H9 (cell line): Measurements from ENCODE around the gene PRR36. TPM values are rescaled to one million over a fixed set of nuclear protein-coding genes. Genes with fewer than 3 reads are reported as not detected.

Experiments used
- DNase-seq: peaks from one replicate; pipeline ENCODE4 v3.0.0-alpha.2; 2017
- H2AFZ ChIP-seq: one replicate; pipeline ENCODE4 v1.6.1; 2013; ENCODE audit warnings: mild to moderate bottlenecking, low read length, control low read depth, moderate library complexity
- H2AK5ac ChIP-seq: 2 replicates; pipeline ENCODE4 v1.6.1; 2013; ENCODE audit warnings: low read length, control low read depth, mixed read lengths; ENCODE audit not compliant: insufficient read length
- H2BK120ac ChIP-seq: one replicate; pipeline ENCODE4 v1.6.1; 2013; ENCODE audit warnings: low read depth, mild to moderate bottlenecking, low read length, control low read depth, inconsistent platforms; ENCODE audit not compliant: poor library complexity, severe bottlenecking
- H2BK12ac ChIP-seq: 2 replicates; pipeline ENCODE4 v1.6.1; 2013; ENCODE audit warnings: low read length, control low read depth, mixed read lengths, low read depth; ENCODE audit not compliant: insufficient read length
- H2BK15ac ChIP-seq: 2 replicates; pipeline ENCODE4 v1.6.1; 2013; ENCODE audit warnings: low read depth, low read length, control low read depth
- H2BK20ac ChIP-seq: one replicate; pipeline ENCODE4 v1.6.1; 2013; ENCODE audit warnings: low read depth, mild to moderate bottlenecking, low read length, control low read depth, inconsistent platforms; ENCODE audit not compliant: poor library complexity, severe bottlenecking
- H2BK5ac ChIP-seq: 2 replicates; pipeline ENCODE4 v1.6.1; 2013; ENCODE audit warnings: low read length, control low read depth, mixed read lengths; ENCODE audit not compliant: insufficient read length
- H3K14ac ChIP-seq: 2 replicates; pipeline ENCODE4 v1.6.1; 2013; ENCODE audit warnings: low read length, control low read depth; ENCODE audit not compliant: insufficient read depth
- H3K18ac ChIP-seq: 2 replicates; pipeline ENCODE4 v1.6.1; 2013; ENCODE audit warnings: low read depth, mild to moderate bottlenecking, mixed read lengths, low read length, control low read depth; ENCODE audit not compliant: insufficient read length
- H3K23ac ChIP-seq: 2 replicates; pipeline ENCODE4 v1.6.1; 2013; ENCODE audit warnings: low read length, control low read depth, mixed read lengths, low read depth; ENCODE audit not compliant: insufficient read length
- H3K23me2 ChIP-seq: 2 replicates; pipeline ENCODE4 v1.6.1; 2013; ENCODE audit warnings: low read depth, mild to moderate bottlenecking, mixed read lengths, low read length, control low read depth; ENCODE audit not compliant: insufficient read length, poor library complexity, severe bottlenecking
- H3K27ac ChIP-seq: 2 replicates; pipeline ENCODE4 v1.5.1; 2013; ENCODE audit warnings: low read length, control low read depth, mixed read lengths, low read depth; ENCODE audit not compliant: insufficient read length
- H3K27me3 ChIP-seq: 2 replicates; pipeline ENCODE4 v1.6.1; 2013; ENCODE audit warnings: low read length, control low read depth, inconsistent platforms; ENCODE audit not compliant: insufficient read depth
- H3K4ac ChIP-seq: 2 replicates; pipeline ENCODE4 v1.6.1; 2013; ENCODE audit warnings: low read depth, mild to moderate bottlenecking, control low read depth, inconsistent platforms, low read length, moderate library complexity
- H3K4me1 ChIP-seq: 2 replicates; pipeline ENCODE4 v1.6.1; 2013; ENCODE audit warnings: low read length, control low read depth, inconsistent platforms; ENCODE audit not compliant: insufficient read depth
- H3K4me2 ChIP-seq: 2 replicates; pipeline ENCODE4 v1.6.1; 2013; ENCODE audit warnings: low read length, control low read depth, mixed read lengths; ENCODE audit not compliant: insufficient read length, insufficient read depth
- H3K56ac ChIP-seq: 2 replicates; pipeline ENCODE4 v1.6.1; 2013; ENCODE audit warnings: low read depth, mild to moderate bottlenecking, mixed read lengths, low read length, control low read depth; ENCODE audit not compliant: insufficient read length
- H3K79me1 ChIP-seq: 2 replicates; pipeline ENCODE4 v1.6.1; 2013; ENCODE audit warnings: low read depth, mild to moderate bottlenecking, moderate library complexity, low read length, control low read depth, inconsistent platforms; ENCODE audit not compliant: insufficient read depth, poor library complexity, severe bottlenecking
- H3K79me2 ChIP-seq: 2 replicates; pipeline ENCODE4 v1.6.1; 2013; ENCODE audit warnings: low read length, control low read depth, inconsistent platforms; ENCODE audit not compliant: insufficient read depth
- H3K9ac ChIP-seq: 2 replicates; pipeline ENCODE4 v1.6.1; 2013; ENCODE audit warnings: low read length, control low read depth, mixed read lengths; ENCODE audit not compliant: insufficient read length; ENCODE audit errors: extremely low read depth
- H3K9me3 ChIP-seq: one replicate; pipeline ENCODE4 v1.6.1; 2013; ENCODE audit warnings: low read depth, low read length, inconsistent platforms; ENCODE audit not compliant: control insufficient read depth
- H3T11ph ChIP-seq: one replicate; pipeline ENCODE4 v1.6.1; 2013; ENCODE audit warnings: mild to moderate bottlenecking, low read length, control low read depth, inconsistent platforms
- H4K20me1 ChIP-seq: one replicate; pipeline ENCODE4 v1.6.1; 2013; ENCODE audit not compliant: control insufficient read depth, insufficient read length, insufficient read depth
- H4K5ac ChIP-seq: 2 replicates; pipeline ENCODE4 v1.6.1; 2013; ENCODE audit warnings: low read depth, mild to moderate bottlenecking, mixed read lengths, low read length, control low read depth; ENCODE audit not compliant: insufficient read length
- H4K8ac ChIP-seq: replicated peaks from 2 replicates; pipeline ENCODE4 v1.6.1; 2013; ENCODE audit warnings: low read length, control low read depth, mixed read lengths, low read depth; ENCODE audit not compliant: insufficient read length
- H4K91ac ChIP-seq: 2 replicates; pipeline ENCODE4 v1.6.1; 2013; ENCODE audit warnings: low read depth, mild to moderate bottlenecking, moderate library complexity, mixed read lengths, low read length, control low read depth; ENCODE audit not compliant: insufficient read length
- H3K27ac Mint-ChIP-seq, 3 experiments: 2 replicates in 2 of 3; 3 replicates in 1 of 3; pipeline ENCODE4 v1.8.0; 2020 to 2021; ENCODE audit warnings: mixed read lengths in 3 of 3, mild to moderate bottlenecking in 1 of 3, moderate library complexity in 1 of 3
- H3K27me3 Mint-ChIP-seq: 2 replicates; pipeline ENCODE4 v1.8.0; 2021; ENCODE audit warnings: low read depth, mild to moderate bottlenecking, moderate library complexity, mixed read lengths
- H3K36me3 Mint-ChIP-seq, 3 experiments: 2 replicates in 2 of 3; 3 replicates in 1 of 3; pipeline ENCODE4 v1.8.0; 2020 to 2021; ENCODE audit warnings: low read depth in 3 of 3, mixed read lengths in 3 of 3; ENCODE audit not compliant: insufficient read depth in 1 of 3
- H3K4me1 Mint-ChIP-seq, 2 experiments: 2 replicates each; pipeline ENCODE4 v1.8.0; 2020; ENCODE audit warnings: mixed read lengths in 2 of 2
- H3K4me3 Mint-ChIP-seq, 2 experiments: 2 replicates in 1 of 2; 3 replicates in 1 of 2; pipeline ENCODE4 v1.8.0; 2020 to 2021; ENCODE audit warnings: mild to moderate bottlenecking in 2 of 2, mixed read lengths in 2 of 2, moderate library complexity in 1 of 2
- H3K9me3 Mint-ChIP-seq, 2 experiments: 2 replicates in 1 of 2; 3 replicates in 1 of 2; pipeline ENCODE4 v1.8.0; 2020; ENCODE audit warnings: mild to moderate bottlenecking in 2 of 2, mixed read lengths in 2 of 2, moderate library complexity in 1 of 2
- CTCF ChIP-seq: fragments of 200-600 bp; sonication (generic); conservative IDR thresholded peaks from 3 replicates; pipeline ENCODE4 v1.8.0; 2021; ENCODE audit warnings: antibody characterized with exemption, mild to moderate bottlenecking
- WGBS: extraction: QIAGEN DNeasy Blood & Tissue Kit; methylation state at CpG from one replicate; pipeline ENCODE4 v1.1.7; 2013; ENCODE audit warnings: missing lambda C conversion rate, low lambda C conversion rate, mixed read lengths; ENCODE audit not compliant: insufficient read length; ENCODE audit errors: extremely low coverage; 5-methylcytosine and 5-hydroxymethylcytosine counted together
- total RNA-seq: library from RNA; stranded (reverse); gene quantifications from 2 replicates; pipeline ENCODE4 v1.2.1, GENCODE V29; 2021

Gene PRR36
- total RNA-seq, 1 experiment from 2014 or later: 20.4 TPM

GRCh38 chr19:7913652-7914051 lies 39.5 kb upstream of the PRR36 start:
- Histone ChIP-seq H3K79me1 (no peaks in the 10 kb centered on the region), H3K4me2 (no peak overlapping the region), H3K9me3 (no peaks in the 10 kb centered on the region), H2BK120ac (no peak overlapping the region), H2BK12ac (no peak overlapping the region), H3K4me1 (no peaks in the 10 kb centered on the region), H3K27me3 (peaks cover 16% of the 10 kb centered on the region; the same call in 1 of the 2 replicates), H4K8ac (no peak overlapping the region), H3K79me2 (no peaks in the 10 kb centered on the region), H2BK5ac (no peak overlapping the region), H4K91ac (no peak overlapping the region), H3T11ph (no peak overlapping the region), H3K9ac (no peak overlapping the region), H3K56ac (no peak overlapping the region), H2BK15ac (no peak overlapping the region), H3K14ac (no peak overlapping the region), H3K27ac (no peak overlapping the region), H2AFZ (no peak overlapping the region), H3K23ac (no peak overlapping the region), H2AK5ac (no peak overlapping the region), H4K20me1 (no peaks in the 10 kb centered on the region), H3K4ac (no peak overlapping the region), H3K18ac (no peak overlapping the region), H3K23me2 (peaks cover 12% of the 10 kb centered on the region), H2BK20ac (no peak overlapping the region), H4K5ac (no peak overlapping the region)
- no peak overlapping the region for H3K27ac Mint-ChIP-seq
- DNase-seq: no peak
- peaks cover 46% of the 10 kb centered on the region for H3K27me3 Mint-ChIP-seq
- H3K4me1 Mint-ChIP-seq: peaks cover 11 to 16% of the 10 kb centered on the region in 2 experiments; a peak in 3 of 4 replicates
- H3K4me3 Mint-ChIP-seq: peak overlapping the region in 1 of 2 experiments; percentile 26; a peak in 1 of 5 replicates
- H3K9me3 Mint-ChIP-seq: no peaks in the 10 kb centered on the region
- peaks cover 15 to 28% (median 24%) of the 10 kb centered on the region in 3 experiments; a peak in 6 of 7 replicates for H3K36me3 Mint-ChIP-seq
- TF ChIP-seq CTCF: no peak
- WGBS: no CpG with 5 or more reads among the region's 10 CpGs
